ENCODE results near the gene C4orf50. TPM values are rescaled to one million over a fixed set of nuclear protein-coding genes. Genes with fewer than 3 reads are reported as not detected.

Gene C4orf50
- total and polyA plus RNA-seq, 2 of the 4 experiments (the other 2 are of a cell fraction), result not detected

GRCh38 chr4:5967783-5968182, 50.4 kb downstream of the C4orf50 start:
- no peak overlapping the region for H2BK5ac ChIP-seq (ENCODE audit: low read depth, low read length, poor library complexity, severe bottlenecking)
- H3K4ac ChIP-seq (ENCODE audit: low read depth, low read length), result no peak overlapping the region
- BruUV-seq (replicated peaks), result no TSS peak
- DNase-seq (no peak), ATAC-seq (ENCODE audit: low read depth) (no peak)
- no peak overlapping the region for H3K56ac ChIP-seq (ENCODE audit: extremely low read depth, insufficient read depth, low read length)
- CTCF ChIA-PET, result no interaction called here
- no peaks in the 10 kb centered on the region; the same call in 1 of the 2 replicates for H3K27me3 ChIP-seq (ENCODE audit: control insufficient read depth, insufficient read depth, low read length)
- no peak overlapping the region for H3K27ac ChIP-seq (ENCODE audit: insufficient read depth, low read length)
- no peak overlapping the region for H3K4me3 ChIP-seq (ENCODE audit: insufficient read depth, low read depth, low read length)
- H3K79me1 ChIP-seq (ENCODE audit: low read depth in 1 of 2, low read length in 2 of 2), result no peaks in the 10 kb centered on the region
- WGBS, 2 experiments (ENCODE audit: extremely low coverage in 2 of 2, insufficient read length in 1 of 2), result 24% methylated on average over 3 of the region's 6 CpGs; no CpG with 5 or more reads in 1 of the 2 experiments
- H3K14ac ChIP-seq (replicated peaks; ENCODE audit: low read depth, low read length), result no peak overlapping the region
- H3K9ac ChIP-seq (ENCODE audit: low read depth, low read length), result no peak overlapping the region
- POLR2A ChIA-PET (ENCODE audit: unreplicated experiment), result no interaction called here
- dilution Hi-C loops (cut with HindIII; ENCODE audit: low sequenced_read_pairs, unreplicated experiment), result no loop called here
- H4K5ac ChIP-seq (ENCODE audit: low read depth, low read length), result no peak overlapping the region
- H2BK15ac ChIP-seq (ENCODE audit: low read depth, low read length), result no peak overlapping the region
- no peak for TF ChIP-seq USF2 (IDR thresholded peaks at IDR 0.05; ENCODE audit: low read depth, low read length)
- no peak for TF ChIP-seq RCOR1 (IDR thresholded peaks at IDR 0.05; ENCODE audit: insufficient replicate concordance, low read length)
- TF ChIP-seq CHD1 (IDR thresholded peaks at IDR 0.05; ENCODE audit: low read depth, low read length), result no peak
- no peak for TF ChIP-seq MAZ (IDR thresholded peaks at IDR 0.05; ENCODE audit: borderline replicate concordance, low read depth, low read length)
- no peak for TF ChIP-seq MAFK (IDR thresholded peaks at IDR 0.05; ENCODE audit: low read depth, low read length)
- TF ChIP-seq RAD21 (IDR thresholded peaks at IDR 0.05; ENCODE audit: low read length), result no peak
- TF ChIP-seq NFE2L2 (IDR thresholded peaks at IDR 0.05; ENCODE audit: low read depth, low read length), result no peak
- TF ChIP-seq FOS (IDR thresholded peaks at IDR 0.05; ENCODE audit: low read depth, low read length), result no peak
- TF ChIP-seq ELK1 (IDR thresholded peaks at IDR 0.05; ENCODE audit: borderline replicate concordance, low read depth, low read length), result no peak
- no peak for TF ChIP-seq CEBPB (IDR thresholded peaks at IDR 0.05; ENCODE audit: low read depth, low read length)
- no peak for TF ChIP-seq POLR2A (IDR thresholded peaks at IDR 0.05; ENCODE audit: low read depth, low read length)
- no peak for TF ChIP-seq BHLHE40 (IDR thresholded peaks at IDR 0.05; ENCODE audit: low read depth, low read length)
- no peak for TF ChIP-seq CTCF (conservative IDR thresholded peaks at IDR 0.05; ENCODE audit: low read depth, low read length)
- no peak for TF ChIP-seq MXI1 (IDR thresholded peaks at IDR 0.05; ENCODE audit: borderline replicate concordance, low read depth, low read length)
- TF ChIP-seq RFX5 (IDR thresholded peaks at IDR 0.05; ENCODE audit: low read depth, low read length), result no peak
- no peak for TF ChIP-seq SMC3 (IDR thresholded peaks at IDR 0.05; ENCODE audit: low read depth, low read length)
- no peaks in the 10 kb centered on the region for H3K9me1 ChIP-seq (ENCODE audit: insufficient read depth, low read length)
- no peak overlapping the region for H2AK5ac ChIP-seq (ENCODE audit: low read depth, low read length)
- intact Hi-C loops (cut with micrococcal nuclease), result no loop called here
- H3K9me3 ChIP-seq (ENCODE audit: control insufficient read depth, insufficient read depth, low read length), result no peaks in the 10 kb centered on the region
- H3K23ac ChIP-seq (ENCODE audit: low read depth, low read length), result no peak overlapping the region
- no peak overlapping the region for H4K91ac ChIP-seq (ENCODE audit: insufficient read depth, low read depth, low read length)
- in situ Hi-C loops (cut with MboI; ENCODE audit: low sequenced_read_pairs), result no loop called here
- no peak overlapping the region for H2AFZ ChIP-seq (replicated peaks; ENCODE audit: low read length, poor library complexity)
- no peaks in the 10 kb centered on the region for H4K20me1 ChIP-seq (ENCODE audit: insufficient read depth, low read length)
- no peaks in the 10 kb centered on the region for H3K36me3 ChIP-seq (ENCODE audit: control insufficient read depth, insufficient read depth, low read length)
- H3K4me2 ChIP-seq (ENCODE audit: low read depth, low read length), result no peak overlapping the region
- H3K18ac ChIP-seq (ENCODE audit: low read depth, low read length), result no peak overlapping the region
- no peaks in the 10 kb centered on the region for H3K4me1 ChIP-seq (ENCODE audit: control insufficient read depth, insufficient read depth, low read length)
- H2AK9ac ChIP-seq (replicated peaks; ENCODE audit: low read depth, low read length, poor library complexity), result no peak overlapping the region
- H4K8ac ChIP-seq (ENCODE audit: low read depth in 2 of 2, low read length in 2 of 2), result no peak overlapping the region
- no peak overlapping the region for H2BK20ac ChIP-seq (ENCODE audit: low read depth, low read length)
- H2BK120ac ChIP-seq (ENCODE audit: low read depth, low read length), result no peak overlapping the region

All from IMR-90 (cell line).